C4-2B (cell line): ENCODE results near the gene CSTPP1.

Experiments used
- CTCF ChIP-seq: fragments of 450-650 bp; conservative IDR thresholded peaks from 2 replicates; pipeline ENCODE4 v1.5.1; 2017; ENCODE audit warnings: mild to moderate bottlenecking
- ZFX ChIP-seq: fragments of 450-650 bp; IDR thresholded peaks from 2 replicates; pipeline ENCODE4 v1.6.1; 2017

- TF ChIP-seq CTCF: no peak
- no peak for TF ChIP-seq ZFX
Measured at GRCh38 chr11:47125083-47125482, 188.5 kb downstream of the CSTPP1 start.
